A673 (cell line): Measurements from ENCODE around the gene RAP2C.

Experiments used
- EZH2 ChIP-seq: fragments of 200-600 bp; sonication (generic); IDR thresholded peaks from 2 replicates; pipeline ENCODE4 v1.6.1; 2017; ENCODE audit warnings: borderline replicate concordance, low read depth, mild to moderate bottlenecking, mixed read lengths, antibody characterized with exemption, low read length; ENCODE audit not compliant: poor library complexity, severe bottlenecking
- TF ChIP-seq, protein P1 (sequence below): fragments of 300-800, 200-600 bp; sonication (generic); conservative IDR thresholded peaks from 2 replicates; pipeline ENCODE4 v1.5.1; 2017; ENCODE audit warnings: low read depth, mild to moderate bottlenecking, antibody characterized with exemption, low read length, moderate library complexity, mixed read lengths

DNA sequence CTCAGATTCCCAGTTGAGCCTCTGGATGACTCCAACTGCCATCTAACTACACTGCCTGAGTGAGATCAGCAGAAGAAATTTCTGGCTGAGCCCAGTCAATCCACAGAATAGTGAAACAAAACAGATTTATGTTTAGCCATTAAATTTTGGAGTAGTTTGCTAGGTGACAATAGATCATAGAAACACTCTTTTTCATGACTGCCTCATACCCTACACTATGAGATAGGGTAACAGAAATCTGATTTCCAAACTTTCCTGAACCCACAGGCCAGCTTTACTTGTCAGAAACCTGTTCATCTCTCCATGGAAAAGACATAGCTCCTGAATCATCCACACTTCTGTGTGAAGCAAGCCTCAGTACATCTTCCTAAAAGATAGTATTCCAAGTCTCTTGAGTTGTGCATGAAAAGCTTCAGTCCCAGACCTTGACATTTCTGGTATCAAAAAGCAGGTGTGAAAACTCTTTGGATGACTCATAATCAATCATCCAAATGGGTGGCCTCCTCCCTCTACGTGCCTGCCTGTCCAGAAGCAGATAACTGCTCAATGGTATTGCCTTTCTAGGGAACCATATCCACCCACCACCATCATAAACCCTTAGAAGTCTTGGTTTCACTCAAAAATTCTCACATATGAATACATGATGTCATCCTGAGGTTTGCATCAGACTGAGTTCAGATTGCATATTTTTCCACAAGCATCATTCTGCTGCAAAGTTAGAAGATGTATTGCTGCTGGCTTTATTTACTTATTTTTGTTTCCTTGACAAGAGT is 47.5 kb upstream of the RAP2C start:
- TF ChIP-seq, protein P1, sequence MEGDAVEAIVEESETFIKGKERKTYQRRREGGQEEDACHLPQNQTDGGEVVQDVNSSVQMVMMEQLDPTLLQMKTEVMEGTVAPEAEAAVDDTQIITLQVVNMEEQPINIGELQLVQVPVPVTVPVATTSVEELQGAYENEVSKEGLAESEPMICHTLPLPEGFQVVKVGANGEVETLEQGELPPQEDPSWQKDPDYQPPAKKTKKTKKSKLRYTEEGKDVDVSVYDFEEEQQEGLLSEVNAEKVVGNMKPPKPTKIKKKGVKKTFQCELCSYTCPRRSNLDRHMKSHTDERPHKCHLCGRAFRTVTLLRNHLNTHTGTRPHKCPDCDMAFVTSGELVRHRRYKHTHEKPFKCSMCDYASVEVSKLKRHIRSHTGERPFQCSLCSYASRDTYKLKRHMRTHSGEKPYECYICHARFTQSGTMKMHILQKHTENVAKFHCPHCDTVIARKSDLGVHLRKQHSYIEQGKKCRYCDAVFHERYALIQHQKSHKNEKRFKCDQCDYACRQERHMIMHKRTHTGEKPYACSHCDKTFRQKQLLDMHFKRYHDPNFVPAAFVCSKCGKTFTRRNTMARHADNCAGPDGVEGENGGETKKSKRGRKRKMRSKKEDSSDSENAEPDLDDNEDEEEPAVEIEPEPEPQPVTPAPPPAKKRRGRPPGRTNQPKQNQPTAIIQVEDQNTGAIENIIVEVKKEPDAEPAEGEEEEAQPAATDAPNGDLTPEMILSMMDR: no peak
- TF ChIP-seq EZH2: no peak
